OCI-LY7 (cell line): ENCODE results near the gene CFAP74. TPM values are rescaled to one million over a fixed set of nuclear protein-coding genes. Genes with fewer than 3 reads are reported as not detected.

Experiments
- BruUV-seq: library from RNA; stranded (reverse); fragments of 400-500 nt; replicated peaks from 2 replicates; lab custom pipeline; 2021; lab: Mats Ljungman, UMichigan
- CTCF ChIA-PET: fragments of 300-600 bp; sonication (Branson Sonifier 250); formaldehyde crosslinking; loops from one replicate; lab custom pipeline; 2022; ENCODE audit warnings: antibody characterized with exemption; ENCODE audit not compliant: unreplicated experiment; lab: Charles Lee
- POLR2A ChIA-PET: fragments of 300-600 bp; sonication (Branson Sonifier 250); formaldehyde crosslinking; loops from one replicate; lab custom pipeline; 2022; ENCODE audit warnings: antibody characterized with exemption; lab: Charles Lee
- DNase-seq: peaks from one replicate; pipeline ENCODE4 v3.0.0-alpha.2; 2015; ENCODE audit warnings: low spot score
- H2AFZ ChIP-seq: fragments of 200-600 bp; sonication (generic), shearing (Covaris generic); 2 replicates; pipeline ENCODE4 v1.6.1; 2014; ENCODE audit warnings: mild to moderate bottlenecking, antibody characterized with exemption, low read length, moderate library complexity
- H3K27ac ChIP-seq: fragments of 200-600 bp; sonication (generic); 2 replicates; pipeline ENCODE4 v1.5.1; 2014; ENCODE audit warnings: mixed run types, low read depth, mild to moderate bottlenecking, moderate library complexity, low read length, inconsistent platforms; ENCODE audit not compliant: poor library complexity, severe bottlenecking
- H3K36me3 ChIP-seq: fragments of 200-600 bp; sonication (generic); 2 replicates; pipeline ENCODE4 v1.6.1; 2014; ENCODE audit warnings: mild to moderate bottlenecking, antibody characterized with exemption, low read length, moderate library complexity, mixed read lengths; ENCODE audit not compliant: insufficient read depth
- H3K4me1 ChIP-seq: fragments of 200-600 bp; sonication (generic); 2 replicates; pipeline ENCODE4 v1.5.1; 2014; ENCODE audit warnings: mild to moderate bottlenecking, low read length; ENCODE audit not compliant: insufficient read depth, poor library complexity, severe bottlenecking
- H3K4me2 ChIP-seq: fragments of 200-600 bp; sonication (generic); 2 replicates; pipeline ENCODE4 v1.6.1; 2014; ENCODE audit warnings: mild to moderate bottlenecking, low read length
- H3K4me3 ChIP-seq: fragments of 200-600 bp; sonication (generic); 2 replicates; pipeline ENCODE4 v1.5.1; 2014; ENCODE audit warnings: mild to moderate bottlenecking, low read depth, low read length; ENCODE audit not compliant: poor library complexity, severe bottlenecking
- H3K79me2 ChIP-seq: fragments of 200-600 bp; sonication (generic); 2 replicates; pipeline ENCODE4 v1.6.1; 2016; ENCODE audit warnings: low read depth, mild to moderate bottlenecking, low read length, moderate library complexity, mixed read lengths; ENCODE audit not compliant: insufficient read depth
- H3K9me2 ChIP-seq: fragments of 200-600 bp; sonication (generic); 2 replicates; pipeline ENCODE4 v1.6.1; 2016; ENCODE audit warnings: mild to moderate bottlenecking, low read length, mixed read lengths; ENCODE audit not compliant: insufficient read depth
- H3K9me3 ChIP-seq: fragments of 200-600 bp; sonication (generic); 2 replicates; pipeline ENCODE4 v1.6.1; 2014; ENCODE audit warnings: mild to moderate bottlenecking, mixed run types, low read length, mixed read lengths
- H4K20me1 ChIP-seq: fragments of 200-600 bp; sonication (generic); 2 replicates; pipeline ENCODE4 v1.6.1; 2014; ENCODE audit warnings: mild to moderate bottlenecking, antibody characterized with exemption, low read length, moderate library complexity, mixed read lengths; ENCODE audit not compliant: insufficient read depth
- CTCF ChIP-seq: fragments of 200-600 bp; sonication (generic); conservative IDR thresholded peaks from 2 replicates; pipeline ENCODE4 v1.5.1; 2014; ENCODE audit warnings: mild to moderate bottlenecking, antibody characterized with exemption, low read length, moderate library complexity, mixed read lengths
- EZH2phosphoT487 ChIP-seq: fragments of 200-600 bp; sonication (generic); IDR thresholded peaks from 2 replicates; pipeline ENCODE4 v1.6.1; 2018; ENCODE audit warnings: low read depth, borderline replicate concordance, mild to moderate bottlenecking, mixed run types, antibody characterized with exemption, low read length, moderate library complexity, mixed read lengths
- intact Hi-C: fragments of 100-400 bp; cut with micrococcal nuclease; formaldehyde crosslinking; loops from one replicate; pipeline ENCODE4 v1.10.0; 2022; ENCODE audit not compliant: unreplicated experiment
- total RNA-seq, 2 experiments: library from RNA; depleted of rRNA in 1 of 2; stranded (reverse); fragments of >200 nt in 1 of 2; shearing (Covaris generic) in 1 of 2; gene quantifications; 2 replicates each; pipeline ENCODE4 v1.2.3, GENCODE V29; 2014 to 2022

Gene CFAP74
- total RNA-seq, 2 experiments from 2014 or later = not detected

- no peak overlapping the region for H2AFZ ChIP-seq
- no peak overlapping the region for H3K27ac ChIP-seq
- H3K9me2 ChIP-seq = no peaks in the 10 kb centered on the region
- H3K4me2 ChIP-seq = no peak overlapping the region
- DNase-seq = no peak
- no peaks in the 10 kb centered on the region; the same call in 1 of the 2 replicates for H3K9me3 ChIP-seq
- H3K79me2 ChIP-seq = peaks cover 100% of the 10 kb centered on the region
- H4K20me1 ChIP-seq = peaks cover 56% of the 10 kb centered on the region
- ChIA-PET POLR2A (interaction anchor here (1.7 kb wide), 1 partner anchor 9 kb away, joined by 5 read pairs; no protein-coding TSS in a partner anchor), CTCF (no interaction called here)
- peaks cover 24% of the 10 kb centered on the region for H3K4me1 ChIP-seq
- H3K36me3 ChIP-seq = peaks cover 91% of the 10 kb centered on the region
- no TSS peak for BruUV-seq
- intact Hi-C loops = loop anchor here (1.0 kb wide), 1 partner anchor 16 kb away; no protein-coding TSS in a partner anchor
- TF ChIP-seq EZH2phosphoT487 = no peak
- TF ChIP-seq CTCF = no peak
- no peak overlapping the region for H3K4me3 ChIP-seq
These were observed 121.9 kb downstream of the CFAP74 start for GRCh38 chr1:1881727-1882126.

GRCh38 chr1:1880617-1881312 is 122.8 kb downstream of the CFAP74 start:
- TF ChIP-seq EZH2phosphoT487 = no peak
- no peak for TF ChIP-seq CTCF
- POLR2A ChIA-PET = interaction anchor here (0.7 kb wide), 1 partner anchor 11 kb away, joined by 5 read pairs; no protein-coding TSS in a partner anchor
- TSS peak; percentile 35 for BruUV-seq
- Histone ChIP-seq H3K36me3 (peaks cover 91% of the 10 kb centered on the region), H3K4me2 (no peak overlapping the region), H3K4me1 (peaks cover 34% of the 10 kb centered on the region), H3K4me3 (no peak overlapping the region), H3K9me2 (no peaks in the 10 kb centered on the region), H2AFZ (no peak overlapping the region), H3K79me2 (peaks cover 100% of the 10 kb centered on the region), H4K20me1 (peaks cover 56% of the 10 kb centered on the region), H3K27ac (no peak overlapping the region), H3K9me3 (no peaks in the 10 kb centered on the region; the same call in 1 of the 2 replicates)
- CTCF ChIA-PET = no interaction called here
- no peak for DNase-seq
- intact Hi-C loops = no loop called here

- H3K4me3 ChIP-seq = no peak overlapping the region
- no TSS peak for BruUV-seq
- POLR2A ChIA-PET = interaction anchor here (0.6 kb wide), 1 partner anchor 57 kb away, joined by 5 read pairs; no protein-coding TSS in a partner anchor
- H3K4me2 ChIP-seq = no peak overlapping the region
- no peak overlapping the region for H3K27ac ChIP-seq
- peaks cover 92% of the 10 kb centered on the region for H3K36me3 ChIP-seq
- no peaks in the 10 kb centered on the region for H3K9me3 ChIP-seq
- intact Hi-C loops = no loop called here
- TF ChIP-seq EZH2phosphoT487 (no peak), CTCF (no peak)
- peaks cover 55% of the 10 kb centered on the region for H4K20me1 ChIP-seq
- H3K79me2 ChIP-seq = peaks cover 100% of the 10 kb centered on the region
- DNase-seq = no peak
- CTCF ChIA-PET = no interaction called here
- no peaks in the 10 kb centered on the region for H3K9me2 ChIP-seq
- H2AFZ ChIP-seq = no peak overlapping the region
- H3K4me1 ChIP-seq = peaks cover 38% of the 10 kb centered on the region
These were observed 123.6 kb downstream of the CFAP74 start for GRCh38 chr1:1879942-1880341.
